Transverse colon (tissue), 4 donors: ENCODE results near the gene SLMAP. TPM values are rescaled to one million over a fixed set of nuclear protein-coding genes. Genes with fewer than 3 reads are reported as not detected.

Experiments
- DNase-seq: peaks from one replicate; pipeline ENCODE4 v3.0.0-alpha.2; 2019
- H3K27ac ChIP-seq, 4 donors: fragments of 200-600 bp; sonication (generic); 2 replicates each; pipeline ENCODE4 v1.5.1; 2016 to 2018; ENCODE audit warnings: inconsistent platforms in 4 of 4
- H3K27me3 ChIP-seq: fragments of 200-600 bp; sonication (generic); 2 replicates; pipeline ENCODE4 v1.5.1; 2017; ENCODE audit warnings: inconsistent platforms
- H3K36me3 ChIP-seq, 4 donors: fragments of 200-600 bp; sonication (generic); 2 replicates each; pipeline ENCODE4 v1.5.1; 2017 to 2019; ENCODE audit warnings: inconsistent platforms in 4 of 4
- H3K4me1 ChIP-seq, 4 donors: fragments of 200-600 bp; sonication (generic); 2 replicates each; pipeline ENCODE4 v1.5.1; 2017 to 2020; ENCODE audit warnings: inconsistent platforms in 4 of 4
- H3K4me3 ChIP-seq, 4 donors: fragments of 200-600 bp; sonication (generic); 1 replicate in 1 of 4; 2 replicates in 3 of 4; pipeline versions ENCODE4 v1.5.1 to v1.6.1; 2017 to 2019; ENCODE audit warnings: inconsistent platforms in 4 of 4
- H3K9me3 ChIP-seq, 2 donors: fragments of 200-600 bp; sonication (generic); 2 replicates each; pipeline ENCODE4 v1.5.1; 2017 to 2019; ENCODE audit warnings: inconsistent platforms in 2 of 2
- CTCF ChIP-seq, 5 experiments: fragments of 200-600 bp in 3 of 5; fragments of 450-650 bp in 2 of 5; sonication (generic) in 3 of 5; IDR thresholded peaks; 1 replicate in 2 of 5; 2 replicates in 3 of 5; pipeline ENCODE4 v1.5.1; 2016 to 2017; ENCODE audit warnings: antibody characterized with exemption in 5 of 5, inconsistent platforms in 3 of 5, mild to moderate bottlenecking in 2 of 5, moderate library complexity in 1 of 5
- EP300 ChIP-seq: sonication (generic); formaldehyde crosslinking; IDR thresholded peaks from one replicate; pipeline ENCODE4 v1.6.1; 2017; ENCODE audit warnings: antibody characterized with exemption, low read depth
- POLR2A ChIP-seq: fragments of 450-650 bp; IDR thresholded peaks from one replicate; pipeline ENCODE4 v1.6.1; 2016; ENCODE audit warnings: antibody characterized with exemption, mild to moderate bottlenecking, moderate library complexity
- POLR2AphosphoS5 ChIP-seq, 3 donors: sonication (generic); formaldehyde crosslinking; IDR thresholded peaks; one replicate each; pipeline ENCODE4 v1.6.1; 2016; ENCODE audit warnings: antibody characterized with exemption in 3 of 3
- WGBS, 2 donors: methylation state at CpG; one replicate each; pipeline ENCODE4 v1.1.5; 2018; ENCODE audit warnings: low coverage in 1 of 2; 5-methylcytosine and 5-hydroxymethylcytosine counted together
- in situ Hi-C, 4 donors: fragments of 200-750 bp; cut with MboI; loops; one replicate each; pipeline versions ENCODE4 v1.15.0 to v1.15.1; 2017; ENCODE audit warnings: low sequenced_read_pairs in 3 of 4, low pct_ligation_motif_present in 1 of 4, low pct_unique_long_range_greater_than_20kb in 1 of 4
- intact Hi-C: fragments of 100-400 bp; cut with DNase I; formaldehyde crosslinking; loops from one replicate; pipeline ENCODE4 v1.15.1; 2023; ENCODE audit warnings: low total_unique reads
- total RNA-seq, 4 donors: library from RNA; depleted of rRNA; stranded (reverse); fragments of >200 nt; gene quantifications; one replicate each; pipeline ENCODE4 v1.1.0, GENCODE V29; 2016

SLMAP gene
- total RNA-seq, 4 donors from 2014 or later: 111 to 162 (median 119) TPM

- in situ Hi-C loops (loop anchor here in 1 of 4 donors (25.0 kb wide), 1 partner anchor 164 kb away; no protein-coding TSS in a partner anchor), intact Hi-C loops (no loop called here)
- Histone ChIP-seq H3K27me3 (no peaks in the 10 kb centered on the region), H3K9me3 (no peaks in the 10 kb centered on the region), H3K36me3 (peaks cover 0 to 2% (median 0%) of the 10 kb centered on the region in 4 donors), H3K27ac (no peak overlapping the region), H3K4me3 (no peak overlapping the region), H3K4me1 (peaks cover 0 to 46% (median 22%) of the 10 kb centered on the region in 4 donors)
- TF ChIP-seq POLR2AphosphoS5 (IDR thresholded peaks at IDR 0.05): no peak
- no peak for TF ChIP-seq CTCF (IDR thresholded peaks at IDR 0.05)
- TF ChIP-seq POLR2A: no peak
- TF ChIP-seq EP300: no peak
- WGBS, 2 donors: 88 to 100% methylated on average over 1 of the region's 1 CpG
- no peak for DNase-seq
These were observed 70.3 kb downstream of the SLMAP start for GRCh38 chr3:57826245-57826951.

GRCh38 chr3:57826952-57827723, 71.0 kb downstream of the SLMAP start:
- no peak overlapping the region for H3K4me3 ChIP-seq
- no peaks in the 10 kb centered on the region for H3K27me3 ChIP-seq
- DNase-seq: no peak
- peaks cover 0 to 38% (median 22%) of the 10 kb centered on the region in 4 donors for H3K4me1 ChIP-seq
- intact Hi-C loops: no loop called here
- in situ Hi-C loops: loop anchor here in 1 of 4 donors (25.0 kb wide), 1 partner anchor 165 kb away; no protein-coding TSS in a partner anchor
- H3K27ac ChIP-seq: no peak overlapping the region
- TF ChIP-seq POLR2AphosphoS5 (IDR thresholded peaks at IDR 0.05) (no peak), CTCF (IDR thresholded peaks at IDR 0.05) (no peak), POLR2A (no peak)
- H3K36me3 ChIP-seq: peaks cover 0 to 2% (median 0%) of the 10 kb centered on the region in 4 donors
- WGBS, 2 donors: 56 to 75% methylated on average over 1 of the region's 1 CpG
- H3K9me3 ChIP-seq: no peaks in the 10 kb centered on the region

- in situ Hi-C loops (loop anchor here in 1 of 4 donors (25.0 kb wide), 1 partner anchor 165 kb away; no protein-coding TSS in a partner anchor), intact Hi-C loops (no loop called here)
- DNase-seq: no peak
- H3K4me1 ChIP-seq: peaks cover 0 to 35% (median 22%) of the 10 kb centered on the region in 4 donors
- WGBS, 2 donors: 50 to 78% methylated on average over 1 to 4 of the region's 4 CpGs
- H3K27me3 ChIP-seq: no peaks in the 10 kb centered on the region
- no peak overlapping the region for H3K27ac ChIP-seq
- peaks cover 0 to 2% (median 0%) of the 10 kb centered on the region in 4 donors for H3K36me3 ChIP-seq
- H3K9me3 ChIP-seq: no peaks in the 10 kb centered on the region
- TF ChIP-seq CTCF (IDR thresholded peaks at IDR 0.05): no peak
- no peak for TF ChIP-seq EP300
- TF ChIP-seq POLR2A: no peak
- no peak for TF ChIP-seq POLR2AphosphoS5 (IDR thresholded peaks at IDR 0.05)
- no peak overlapping the region for H3K4me3 ChIP-seq
These were observed 71.6 kb downstream of the SLMAP start for GRCh38 chr3:57827757-57828156.

- intact Hi-C loops: no loop called here
These were observed 76.4 kb downstream of the SLMAP start for GRCh38 chr3:57832486-57832885.

More at GRCh38 chr3:57832486-57832885, 76.4 kb downstream of the SLMAP start:
- DNase-seq: no peak
- in situ Hi-C loops: loop anchor here in 1 of 4 donors (25.0 kb wide), 1 partner anchor 170 kb away; no protein-coding TSS in a partner anchor
- TF ChIP-seq POLR2A: no peak
- no peak for TF ChIP-seq POLR2AphosphoS5 (IDR thresholded peaks at IDR 0.05)
- no peak for TF ChIP-seq EP300
- TF ChIP-seq CTCF (IDR thresholded peaks at IDR 0.05): no peak
- no peak overlapping the region for H3K4me3 ChIP-seq
- no peak overlapping the region for H3K27ac ChIP-seq
- peaks cover 0 to 9% (median 6%) of the 10 kb centered on the region in 4 donors for H3K4me1 ChIP-seq
- H3K27me3 ChIP-seq: no peaks in the 10 kb centered on the region
- H3K9me3 ChIP-seq: no peaks in the 10 kb centered on the region
- H3K36me3 ChIP-seq: peaks cover 0 to 9% (median 0%) of the 10 kb centered on the region in 4 donors
